HEK293 (cell line): ENCODE measurements around the gene ITGB2.

ENCODE experiments used
- CTCF ChIP-seq: fragments of 450-650 bp; formaldehyde crosslinking; IDR thresholded peaks from 2 replicates; pipeline ENCODE4 v1.5.1; 2016; ENCODE audit warnings: missing biosample characterization, missing genetic modification characterization
- SCRT1 ChIP-seq: fragments of 450-650 bp; formaldehyde crosslinking; IDR thresholded peaks from 2 replicates; pipeline ENCODE4 v1.5.1; 2016; ENCODE audit warnings: missing biosample characterization, missing genetic modification characterization, borderline replicate concordance
- ZBTB21 ChIP-seq: fragments of 450-650 bp; formaldehyde crosslinking; IDR thresholded peaks from 2 replicates; pipeline ENCODE4 v1.5.1; 2017; ENCODE audit warnings: missing biosample characterization, missing genetic modification characterization
- ZBTB8A ChIP-seq: fragments of 450-650 bp; formaldehyde crosslinking; IDR thresholded peaks from 2 replicates; pipeline ENCODE4 v1.5.1; 2016; ENCODE audit warnings: missing biosample characterization, missing genetic modification characterization
- ZNF626 ChIP-seq: fragments of 450-650 bp; sonication (Bioruptor Pico); formaldehyde crosslinking; IDR thresholded peaks from 2 replicates; pipeline ENCODE4 v1.5.1; 2018; ENCODE audit warnings: missing biosample characterization, missing genetic modification characterization, inconsistent platforms

DNA sequence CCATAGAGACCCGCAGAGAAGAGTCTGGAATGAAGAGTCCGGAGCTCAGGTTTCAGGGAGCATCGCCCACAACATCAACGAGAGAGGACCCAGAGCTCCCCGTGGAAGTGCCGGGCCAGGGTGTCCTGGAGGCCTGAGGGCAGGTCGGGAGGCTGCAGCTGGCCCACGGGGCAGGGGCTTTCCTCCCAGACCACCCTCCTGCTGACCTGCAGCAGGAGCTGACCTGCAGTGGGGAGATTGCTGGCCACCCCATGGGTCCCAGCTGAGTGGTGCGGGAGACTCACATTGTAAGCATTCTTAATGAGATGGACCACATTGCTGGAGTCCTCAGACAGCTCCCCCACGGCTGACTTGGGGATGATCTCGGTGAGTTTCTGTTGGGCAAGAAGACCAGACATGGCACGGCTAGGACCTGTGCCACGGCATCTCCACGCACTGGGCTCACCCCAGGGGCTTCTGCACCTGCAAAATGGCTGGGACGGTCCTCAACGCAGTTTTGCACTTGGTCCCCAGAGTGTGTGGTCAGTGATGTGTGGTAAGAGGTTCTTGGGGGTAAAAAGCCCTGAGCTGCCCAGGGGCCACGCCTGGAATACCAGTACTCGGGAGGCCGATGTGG is 25.9 kb downstream of the ITGB2 start:
- no peak for TF ChIP-seq ZNF626
- no peak for TF ChIP-seq ZBTB8A (tag by site-specific recombination)
- TF ChIP-seq ZBTB21 = no peak
- TF ChIP-seq CTCF = no peak
- no peak for TF ChIP-seq SCRT1 (tag by site-specific recombination)
